Neural progenitor cell (in vitro differentiated cells): ENCODE results near the gene NUDT16L1. TPM values are rescaled to one million over a fixed set of nuclear protein-coding genes. Genes with fewer than 3 reads are reported as not detected.

ENCODE experiments used
- DNase-seq: peaks from one replicate; pipeline ENCODE4 v3.0.0-alpha.2; 2016; ENCODE audit warnings: low spot score
- H2AFZ ChIP-seq: fragments of 200-600 bp; sonication (generic); replicated peaks from 2 replicates; pipeline ENCODE4 v1.6.1; 2016; ENCODE audit warnings: antibody characterized with exemption
- H3F3A ChIP-seq: fragments of 200-600 bp; sonication (generic); 2 replicates; pipeline ENCODE4 v1.6.1; 2016; ENCODE audit warnings: antibody characterized with exemption, low read depth
- H3K27ac ChIP-seq: fragments of 200-600 bp; sonication (generic); 2 replicates; pipeline ENCODE4 v1.5.1; 2016; ENCODE audit warnings: mild to moderate bottlenecking
- H3K27me3 ChIP-seq: fragments of 200-600 bp; sonication (generic); 2 replicates; pipeline ENCODE4 v1.6.1; 2016; ENCODE audit warnings: mild to moderate bottlenecking, moderate library complexity
- H3K36me3 ChIP-seq: fragments of 200-600 bp; sonication (generic); 2 replicates; pipeline ENCODE4 v1.5.1; 2016
- H3K4me1 ChIP-seq: fragments of 200-600 bp; sonication (generic); 2 replicates; pipeline ENCODE4 v1.6.1; 2016; ENCODE audit warnings: mixed run types
- H3K4me2 ChIP-seq: fragments of 200-600 bp; sonication (generic); 2 replicates; pipeline ENCODE4 v1.6.1; 2016
- H3K4me3 ChIP-seq: fragments of 200-600 bp; sonication (generic); 2 replicates; pipeline ENCODE4 v1.5.1; 2016
- H3K79me2 ChIP-seq: fragments of 200-600 bp; sonication (generic); 2 replicates; pipeline ENCODE4 v1.6.1; 2016; ENCODE audit warnings: low read depth
- H3K9ac ChIP-seq: fragments of 200-600 bp; sonication (generic); 2 replicates; pipeline ENCODE4 v1.6.1; 2016
- H3K9me3 ChIP-seq: fragments of 200-600 bp; sonication (generic); 2 replicates; pipeline ENCODE4 v1.5.1; 2016; ENCODE audit warnings: low read depth
- H4K20me1 ChIP-seq: fragments of 200-600 bp; sonication (generic); 2 replicates; pipeline ENCODE4 v1.6.1; 2016; ENCODE audit warnings: low read depth
- H3K27ac Mint-ChIP-seq: 3 replicates; pipeline ENCODE4 v1.8.0; 2021; ENCODE audit warnings: mixed read lengths
- H3K27me3 Mint-ChIP-seq: 2 replicates; pipeline ENCODE4 v1.8.0; 2022; ENCODE audit warnings: low read depth, mild to moderate bottlenecking, inconsistent platforms, moderate library complexity, mixed read lengths; ENCODE audit not compliant: insufficient read depth
- H3K36me3 Mint-ChIP-seq: 3 replicates; pipeline ENCODE4 v1.8.0; 2021; ENCODE audit warnings: mixed read lengths
- H3K4me1 Mint-ChIP-seq: 3 replicates; pipeline ENCODE4 v1.8.0; 2021; ENCODE audit warnings: mixed read lengths
- H3K4me3 Mint-ChIP-seq: 3 replicates; pipeline ENCODE4 v1.8.0; 2021; ENCODE audit warnings: mild to moderate bottlenecking, moderate library complexity, mixed read lengths
- H3K9me3 Mint-ChIP-seq: 3 replicates; pipeline ENCODE4 v1.8.0; 2020; ENCODE audit warnings: mixed read lengths
- CTCF ChIP-seq: fragments of 200-600 bp; sonication (generic); IDR thresholded peaks from 2 replicates; pipeline ENCODE4 v1.5.1; 2017; ENCODE audit warnings: antibody characterized with exemption, mild to moderate bottlenecking
- EZH2 ChIP-seq: fragments of 200-600 bp; sonication (generic); IDR thresholded peaks from 2 replicates; pipeline ENCODE4 v1.6.1; 2017; ENCODE audit warnings: antibody characterized with exemption, mild to moderate bottlenecking, moderate library complexity
- EZH2phosphoT487 ChIP-seq: fragments of 200-600 bp; sonication (generic); IDR thresholded peaks from 2 replicates; pipeline ENCODE4 v1.6.1; 2017; ENCODE audit warnings: antibody characterized with exemption
- total RNA-seq: library from RNA; depleted of rRNA; stranded (reverse); fragments of >200 nt; gene quantifications from 2 replicates; pipeline ENCODE4 v1.2.3, GENCODE V29; 2015; ENCODE audit warnings: low replicate concordance

Gene NUDT16L1
- total RNA-seq, 1 donor from 2014 or later = 10.9 TPM

GRCh38 chr16:4651827-4652226 is 41.5 kb upstream of the NUDT16L1 start:
- no peak overlapping the region for H3K4me3 Mint-ChIP-seq
- Histone ChIP-seq H3K27ac (no peak overlapping the region), H3K4me2 (no peak overlapping the region), H3K4me1 (no peaks in the 10 kb centered on the region), H3K9me3 (no peaks in the 10 kb centered on the region), H3K9ac (no peak overlapping the region), H2AFZ (no peak overlapping the region), H3K27me3 (no peaks in the 10 kb centered on the region), H3K79me2 (peaks cover 7% of the 10 kb centered on the region), H3K36me3 (no peaks in the 10 kb centered on the region), H3K4me3 (no peak overlapping the region), H3F3A (no peaks in the 10 kb centered on the region), H4K20me1 (peaks cover 4% of the 10 kb centered on the region)
- H3K9me3 Mint-ChIP-seq = peaks cover 9% of the 10 kb centered on the region
- TF ChIP-seq EZH2phosphoT487 (no peak), CTCF (no peak), EZH2 (no peak)
- no peaks in the 10 kb centered on the region for H3K4me1 Mint-ChIP-seq
- peaks cover 18% of the 10 kb centered on the region for H3K36me3 Mint-ChIP-seq
- DNase-seq = no peak
- H3K27ac Mint-ChIP-seq = no peak overlapping the region
- H3K27me3 Mint-ChIP-seq = peaks cover 9% of the 10 kb centered on the region

GRCh38 chr16:4652561-4652960 is 40.8 kb upstream of the NUDT16L1 start:
- Histone ChIP-seq H3K79me2 (peaks cover under 1% of the 10 kb centered on the region), H2AFZ (no peak overlapping the region), H3K4me3 (no peak overlapping the region), H3K4me1 (no peaks in the 10 kb centered on the region), H3K27me3 (no peaks in the 10 kb centered on the region), H3K27ac (no peak overlapping the region), H3F3A (no peaks in the 10 kb centered on the region), H3K36me3 (no peaks in the 10 kb centered on the region), H3K9ac (no peak overlapping the region), H3K9me3 (no peaks in the 10 kb centered on the region), H4K20me1 (peaks cover 4% of the 10 kb centered on the region), H3K4me2 (no peak overlapping the region)
- DNase-seq = no peak
- no peak overlapping the region for H3K4me3 Mint-ChIP-seq
- H3K9me3 Mint-ChIP-seq = peaks cover 9% of the 10 kb centered on the region
- H3K4me1 Mint-ChIP-seq = no peaks in the 10 kb centered on the region
- H3K36me3 Mint-ChIP-seq = peaks cover 15% of the 10 kb centered on the region
- no peak for TF ChIP-seq CTCF
- no peak for TF ChIP-seq EZH2phosphoT487
- TF ChIP-seq EZH2 = no peak
- no peak overlapping the region for H3K27ac Mint-ChIP-seq
- H3K27me3 Mint-ChIP-seq = peaks cover 7% of the 10 kb centered on the region

- no peak for DNase-seq
- H3K4me3 ChIP-seq = no peak overlapping the region
- no peak overlapping the region for H3K4me2 ChIP-seq
- Mint-ChIP-seq H3K4me3 (no peak overlapping the region), H3K4me1 (no peaks in the 10 kb centered on the region), H3K36me3 (peaks cover 6% of the 10 kb centered on the region), H3K9me3 (peaks cover 3% of the 10 kb centered on the region), H3K27ac (no peak overlapping the region), H3K27me3 (peaks cover 4% of the 10 kb centered on the region)
- no peaks in the 10 kb centered on the region for H3K27me3 ChIP-seq
- H3K27ac ChIP-seq = no peak overlapping the region
- H3K9me3 ChIP-seq = no peaks in the 10 kb centered on the region
- H4K20me1 ChIP-seq = peaks cover 4% of the 10 kb centered on the region
- H2AFZ ChIP-seq = no peak overlapping the region
- H3K36me3 ChIP-seq = no peaks in the 10 kb centered on the region
- H3F3A ChIP-seq = no peaks in the 10 kb centered on the region
- peak overlapping the region; percentile 42 for H3K9ac ChIP-seq
- TF ChIP-seq EZH2 = no peak
- no peak for TF ChIP-seq EZH2phosphoT487
- TF ChIP-seq CTCF = no peak
- no peaks in the 10 kb centered on the region for H3K79me2 ChIP-seq
- no peaks in the 10 kb centered on the region for H3K4me1 ChIP-seq
Measured at GRCh38 chr16:4654011-4654963, 39.1 kb upstream of the NUDT16L1 start.
